SJSA1 (cell line): ENCODE measurements around the gene GAS7. TPM values are rescaled to one million over a fixed set of nuclear protein-coding genes. Genes with fewer than 3 reads are reported as not detected.
A peak's percentile ranks its signal among the peaks of the same experiment; 100 is the strongest.

Experiments
- DNase-seq, 2 experiments: peaks; one replicate each; pipeline ENCODE4 v3.0.0-alpha.2; 2015 to 2020; ENCODE audit warnings: low spot score in 2 of 2, low read depth in 1 of 2
- H3K27ac ChIP-seq: fragments of 250-450 bp; sonication (Bioruptor Pico); 2 replicates; pipeline ENCODE4 v1.5.1; 2020; ENCODE audit warnings: mild to moderate bottlenecking, moderate library complexity
- H3K27me3 ChIP-seq: fragments of 250-450 bp; sonication (Bioruptor Pico); replicated peaks from 2 replicates; pipeline ENCODE4 v1.5.1; 2020; ENCODE audit warnings: mild to moderate bottlenecking, moderate library complexity
- H3K36me3 ChIP-seq: fragments of 250-450 bp; sonication (Bioruptor Pico); 2 replicates; pipeline ENCODE4 v1.5.1; 2020; ENCODE audit warnings: mild to moderate bottlenecking
- H3K4me1 ChIP-seq: fragments of 250-450 bp; sonication (Bioruptor Pico); replicated peaks from 2 replicates; pipeline ENCODE4 v1.6.1; 2021; ENCODE audit warnings: mild to moderate bottlenecking
- H3K4me3 ChIP-seq: fragments of 250-450 bp; sonication (Bioruptor Pico); 2 replicates; pipeline ENCODE4 v1.5.1; 2020; ENCODE audit warnings: mild to moderate bottlenecking
- H3K9me3 ChIP-seq: fragments of 250-450 bp; sonication (Bioruptor Pico); replicated peaks from 2 replicates; pipeline ENCODE4 v1.5.1; 2020; ENCODE audit warnings: mild to moderate bottlenecking
- total RNA-seq: library from RNA; depleted of rRNA; stranded (reverse); fragments of >200 nt; shearing (Covaris generic); gene quantifications from 2 replicates; pipeline ENCODE4 v1.2.3, GENCODE V29; 2014

Gene GAS7
- total RNA-seq, 1 experiment from 2014 or later: 2.6 TPM

- Histone ChIP-seq H3K4me3 (no peak overlapping the region), H3K27ac (peak overlapping the region; percentile 74), H3K27me3 (no peaks in the 10 kb centered on the region), H3K9me3 (no peaks in the 10 kb centered on the region), H3K4me1 (peaks cover 36% of the 10 kb centered on the region), H3K36me3 (no peaks in the 10 kb centered on the region)
- peak; percentile 62 to 68 for DNase-seq
Observed at GRCh38 chr17:10127819-10128425, 70.5 kb downstream of the GAS7 start.

- Histone ChIP-seq H3K36me3 (no peaks in the 10 kb centered on the region), H3K4me3 (no peak overlapping the region), H3K9me3 (no peaks in the 10 kb centered on the region), H3K27ac (no peak overlapping the region; the same call in 1 of the 2 replicates), H3K27me3 (no peaks in the 10 kb centered on the region), H3K4me1 (peaks cover 36% of the 10 kb centered on the region)
- DNase-seq: peak in 1 of 2 experiments; percentile 22
Observed at GRCh38 chr17:10126616-10127501, 71.5 kb downstream of the GAS7 start.

DNA sequence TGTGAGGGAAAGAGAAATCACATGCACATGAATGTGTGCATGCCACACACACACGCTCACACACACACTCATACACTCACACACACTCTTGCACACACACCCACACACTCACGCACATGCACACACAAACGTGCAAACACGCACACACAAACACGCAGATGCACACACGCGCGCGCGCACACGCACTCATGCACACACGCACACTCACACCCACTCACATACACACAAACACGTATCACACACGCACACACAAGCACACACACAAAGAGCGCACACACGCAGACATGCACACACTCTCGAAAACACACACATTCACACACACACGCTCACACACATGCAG lies 72.2 kb downstream of the GAS7 start:
- H3K4me3 ChIP-seq: no peak overlapping the region
- no peak for DNase-seq
- no peaks in the 10 kb centered on the region for H3K27me3 ChIP-seq
- peaks cover 36% of the 10 kb centered on the region for H3K4me1 ChIP-seq
- no peaks in the 10 kb centered on the region for H3K9me3 ChIP-seq
- H3K27ac ChIP-seq: no peak overlapping the region
- no peaks in the 10 kb centered on the region for H3K36me3 ChIP-seq

- Histone ChIP-seq H3K9me3 (no peaks in the 10 kb centered on the region), H3K4me3 (no peak overlapping the region), H3K4me1 (peaks cover 36% of the 10 kb centered on the region), H3K27ac (no peak overlapping the region), H3K27me3 (no peaks in the 10 kb centered on the region), H3K36me3 (no peaks in the 10 kb centered on the region)
- peak in 1 of 2 experiments; percentile 16 for DNase-seq
Observed at GRCh38 chr17:10125531-10126275, 72.7 kb downstream of the GAS7 start.

DNA sequence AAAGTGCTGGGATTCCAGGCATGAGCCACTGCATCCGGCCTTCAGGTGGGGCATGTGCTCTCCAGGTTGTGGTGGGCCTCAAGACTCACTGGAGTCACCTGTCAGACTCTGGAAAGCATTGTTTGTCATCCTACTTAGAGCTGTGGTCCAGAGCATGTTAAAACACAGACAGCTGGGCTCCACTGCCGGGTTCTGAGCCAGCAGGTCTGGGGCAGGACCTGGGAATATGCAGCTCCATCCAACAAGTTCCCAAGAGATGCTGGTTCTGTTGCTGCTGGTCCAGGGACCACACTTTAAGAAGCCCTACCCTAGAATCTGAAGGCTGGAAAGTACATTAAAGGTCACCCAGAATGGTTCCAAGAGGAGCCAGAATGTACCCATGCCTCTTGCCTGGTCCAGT lies 75.3 kb downstream of the GAS7 start:
- H3K36me3 ChIP-seq: no peaks in the 10 kb centered on the region
- H3K27me3 ChIP-seq: no peaks in the 10 kb centered on the region
- DNase-seq: no peak
- H3K27ac ChIP-seq: no peak overlapping the region
- no peaks in the 10 kb centered on the region for H3K9me3 ChIP-seq
- no peak overlapping the region for H3K4me3 ChIP-seq
- H3K4me1 ChIP-seq: peaks cover 26% of the 10 kb centered on the region

DNA sequence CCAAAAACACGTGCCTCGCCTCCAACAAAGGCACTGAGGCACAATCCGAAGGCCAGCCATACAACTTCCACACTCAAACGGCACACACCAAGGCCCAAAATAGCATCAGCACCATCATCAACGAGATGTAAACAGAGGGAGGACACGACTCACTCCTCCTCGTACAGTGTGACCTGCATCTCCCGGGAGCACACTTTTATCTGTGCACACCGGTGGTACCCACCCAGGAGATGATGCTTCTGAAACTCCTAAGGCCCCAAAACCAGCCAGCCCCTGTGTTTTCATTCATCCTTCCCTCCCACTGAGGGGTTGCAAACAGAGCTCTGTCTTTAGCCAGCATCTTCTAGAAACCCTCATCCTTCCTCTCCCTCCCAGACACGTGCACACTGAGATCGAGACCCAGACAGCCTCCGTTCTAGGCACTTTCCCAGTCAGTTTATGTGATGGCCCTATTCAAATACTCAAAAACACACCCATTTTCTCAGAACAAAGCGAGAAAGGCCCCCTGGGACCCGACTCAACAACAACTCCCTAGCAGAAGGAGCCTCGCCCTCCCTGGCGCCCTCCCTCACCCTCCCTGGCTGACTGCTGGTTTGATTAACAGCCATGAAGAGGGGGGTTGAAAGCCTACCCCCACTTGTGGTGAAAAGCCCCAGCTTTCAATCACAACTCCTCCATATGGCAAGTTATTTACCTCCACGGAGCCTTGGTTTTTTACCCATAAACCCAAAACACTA lies 76.3 kb downstream of the GAS7 start:
- no peak for DNase-seq
- H3K36me3 ChIP-seq: no peaks in the 10 kb centered on the region
- peaks cover 16% of the 10 kb centered on the region for H3K4me1 ChIP-seq
- no peak overlapping the region for H3K27ac ChIP-seq
- no peaks in the 10 kb centered on the region for H3K9me3 ChIP-seq
- no peak overlapping the region for H3K4me3 ChIP-seq
- H3K27me3 ChIP-seq: no peaks in the 10 kb centered on the region

DNA sequence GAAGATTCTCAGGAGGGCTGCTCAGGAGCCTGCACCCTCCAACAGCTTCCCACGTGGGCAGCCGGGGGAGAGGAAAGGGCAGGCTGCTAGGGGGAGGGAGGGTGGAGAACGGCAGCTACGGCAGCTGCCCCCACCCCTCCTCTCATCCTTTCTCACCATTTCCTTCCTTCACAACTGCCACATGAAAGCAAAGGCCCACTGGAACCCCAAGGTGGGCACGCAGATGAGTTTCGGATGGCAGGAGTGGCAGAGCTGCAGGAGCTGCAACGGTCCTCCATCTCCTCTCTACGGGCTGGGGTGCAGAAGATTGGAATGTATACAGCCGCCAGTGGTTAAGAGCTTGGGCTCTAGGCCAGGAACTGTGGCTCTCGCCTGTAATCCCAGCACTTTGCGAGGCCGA lies 77.7 kb downstream of the GAS7 start:
- H3K9me3 ChIP-seq: no peaks in the 10 kb centered on the region
- peaks cover 2% of the 10 kb centered on the region for H3K4me1 ChIP-seq
- H3K36me3 ChIP-seq: no peaks in the 10 kb centered on the region
- DNase-seq: no peak
- no peaks in the 10 kb centered on the region for H3K27me3 ChIP-seq
- no peak overlapping the region for H3K4me3 ChIP-seq
- no peak overlapping the region for H3K27ac ChIP-seq

- Histone ChIP-seq H3K9me3 (no peaks in the 10 kb centered on the region), H3K36me3 (no peaks in the 10 kb centered on the region), H3K4me1 (peaks cover 4% of the 10 kb centered on the region), H3K4me3 (no peak overlapping the region), H3K27ac (no peak overlapping the region), H3K27me3 (no peaks in the 10 kb centered on the region)
- no peak for DNase-seq
Observed at GRCh38 chr17:10120109-10120485, 78.3 kb downstream of the GAS7 start.

DNA sequence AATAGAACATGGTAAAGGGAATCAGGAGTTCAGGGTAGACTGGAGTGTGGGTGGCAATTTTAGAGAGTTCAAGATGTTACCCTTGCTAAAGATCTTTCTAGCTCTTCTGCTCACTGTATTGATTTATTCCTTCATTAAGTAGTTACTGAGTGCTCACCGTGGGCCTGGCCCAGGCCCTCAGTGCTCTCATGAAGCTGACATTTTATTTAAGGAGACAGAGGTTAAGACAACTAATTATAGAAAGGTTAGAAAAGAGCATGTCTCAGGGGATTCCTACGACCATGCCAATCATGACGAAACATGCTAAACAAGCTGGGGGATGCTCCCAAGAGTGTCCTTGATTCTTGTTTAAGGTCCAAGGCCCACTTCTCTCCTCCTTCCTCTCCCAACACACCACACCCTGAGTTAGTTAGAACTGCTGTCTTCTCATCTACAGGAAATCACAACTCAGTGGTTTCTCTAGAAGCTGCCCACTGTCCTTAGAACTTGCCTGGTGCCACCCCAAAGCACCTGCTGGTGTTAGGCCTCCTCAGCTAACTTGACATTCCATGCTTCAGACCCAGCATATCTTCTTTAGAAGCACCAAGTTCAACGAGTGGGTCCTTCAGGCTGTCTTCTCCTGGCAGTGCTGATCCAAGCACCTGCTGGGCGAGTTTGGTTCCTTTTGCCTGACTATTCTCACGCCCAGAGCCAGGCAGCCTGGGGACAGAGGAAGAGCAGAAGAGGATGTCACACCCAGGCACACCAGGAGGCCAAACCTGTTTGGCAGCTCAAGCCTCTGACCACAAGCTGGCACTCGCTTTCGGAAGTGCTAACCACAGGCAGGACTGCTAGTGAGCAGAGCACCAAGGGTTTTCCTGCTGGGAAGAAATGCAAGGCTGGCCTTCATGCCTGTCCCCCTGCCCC lies 79.0 kb downstream of the GAS7 start:
- H3K27ac ChIP-seq: no peak overlapping the region
- no peaks in the 10 kb centered on the region for H3K36me3 ChIP-seq
- peaks cover 10% of the 10 kb centered on the region for H3K4me1 ChIP-seq
- no peak for DNase-seq
- H3K27me3 ChIP-seq: no peaks in the 10 kb centered on the region
- H3K4me3 ChIP-seq: no peak overlapping the region
- H3K9me3 ChIP-seq: no peaks in the 10 kb centered on the region

DNA sequence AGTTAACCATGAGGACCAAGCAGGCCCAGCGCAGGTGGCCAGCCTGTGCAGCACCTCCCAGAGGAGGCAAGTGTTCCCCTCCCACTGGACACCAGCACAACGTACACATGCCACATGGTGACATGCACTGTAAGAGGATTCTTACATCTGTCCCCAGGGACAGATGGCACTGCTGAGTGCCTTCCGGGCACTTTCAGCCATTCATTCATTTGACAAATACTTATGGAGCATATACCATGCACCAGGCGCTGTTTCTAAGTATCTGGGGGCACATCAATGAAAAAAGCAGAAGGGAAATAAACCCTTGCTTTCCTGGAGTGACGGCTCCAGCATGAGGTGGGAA lies 79.6 kb downstream of the GAS7 start:
- no peak overlapping the region for H3K27ac ChIP-seq
- H3K27me3 ChIP-seq: no peaks in the 10 kb centered on the region
- no peaks in the 10 kb centered on the region for H3K36me3 ChIP-seq
- peaks cover 14% of the 10 kb centered on the region for H3K4me1 ChIP-seq
- no peak for DNase-seq
- no peak overlapping the region for H3K4me3 ChIP-seq
- no peaks in the 10 kb centered on the region for H3K9me3 ChIP-seq

DNA sequence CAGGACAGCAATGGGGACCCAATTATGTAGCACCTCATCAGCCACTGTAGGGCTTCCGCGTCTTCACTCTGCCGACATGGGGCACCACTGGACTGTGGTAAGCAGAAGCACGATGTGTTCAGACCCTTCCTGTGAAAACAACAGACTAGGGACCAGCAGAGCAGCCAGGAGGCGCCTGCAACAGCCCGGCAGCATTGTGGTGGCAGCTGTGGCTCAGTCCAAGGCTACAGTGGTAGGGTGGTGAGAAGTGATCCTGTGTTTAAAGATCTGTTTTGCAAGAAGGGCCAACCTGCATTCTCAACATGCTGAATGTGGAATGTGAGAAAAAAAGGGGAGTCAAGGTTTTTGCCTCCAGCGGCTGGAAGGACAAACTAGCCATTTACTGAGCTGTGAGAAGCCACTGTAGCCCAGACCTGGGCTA lies 80.8 kb downstream of the GAS7 start:
- Histone ChIP-seq H3K4me3 (no peak overlapping the region), H3K27me3 (no peaks in the 10 kb centered on the region), H3K4me1 (peaks cover 14% of the 10 kb centered on the region), H3K9me3 (no peaks in the 10 kb centered on the region), H3K27ac (no peak overlapping the region), H3K36me3 (no peaks in the 10 kb centered on the region)
- no peak for DNase-seq

- DNase-seq: no peak
- Histone ChIP-seq H3K4me3 (no peak overlapping the region), H3K36me3 (no peaks in the 10 kb centered on the region), H3K27ac (no peak overlapping the region), H3K9me3 (no peaks in the 10 kb centered on the region), H3K4me1 (peaks cover 14% of the 10 kb centered on the region), H3K27me3 (no peaks in the 10 kb centered on the region)
Observed at GRCh38 chr17:10116753-10117420, 81.5 kb downstream of the GAS7 start.
